GM13976 (cell line): ENCODE results near the gene GALNT2.

Experiments used
- DNase-seq: peaks from one replicate; pipeline ENCODE4 v3.0.0; 2012; ENCODE audit warnings: low spot score
- CTCF ChIP-seq: IDR thresholded peaks from 2 replicates; pipeline ENCODE4 v1.5.1; 2012; ENCODE audit warnings: borderline replicate concordance, mild to moderate bottlenecking; ENCODE audit not compliant: insufficient read depth; ENCODE audit errors: extremely low read depth, missing control alignments, control extremely low read depth
- in situ Hi-C: fragments of 300-500 bp; cut with MboI; formaldehyde crosslinking; loops from one replicate; pipeline ENCODE4 v1.12.0; 2022; ENCODE audit warnings: low sequenced_read_pairs, mixed read lengths, inconsistent platforms; ENCODE audit not compliant: unreplicated experiment

The GALNT2 gene

GRCh38 chr1:230049731-230050130 lies 17.3 kb upstream of the GALNT2 start:
- no peak for TF ChIP-seq CTCF
- no peak for DNase-seq
- in situ Hi-C loops, result no loop called here

- in situ Hi-C loops, result no loop called here
- DNase-seq, result no peak
These were observed 15.9 kb upstream of the GALNT2 start for GRCh38 chr1:230050973-230051735.

GRCh38 chr1:230052018-230052417 lies 15.0 kb upstream of the GALNT2 start:
- in situ Hi-C loops, result no loop called here
- TF ChIP-seq CTCF, result no peak
- no peak for DNase-seq

More at GRCh38 chr1:230050973-230051735, 15.9 kb upstream of the GALNT2 start:
- TF ChIP-seq CTCF, result no peak

- DNase-seq, result no peak
- no peak for TF ChIP-seq CTCF
- in situ Hi-C loops, result no loop called here
These were observed 14.4 kb upstream of the GALNT2 start for GRCh38 chr1:230052665-230053064.

GRCh38 chr1:230054092-230054749 lies 12.8 kb upstream of the GALNT2 start:
- TF ChIP-seq CTCF, result no peak
- DNase-seq, result no peak
- in situ Hi-C loops, result no loop called here

GRCh38 chr1:230056098-230056497 lies 10.9 kb upstream of the GALNT2 start:
- no peak for DNase-seq
- TF ChIP-seq CTCF, result no peak
- in situ Hi-C loops, result no loop called here
